AG04449 (cell line): ENCODE results near the gene CASR.

Source experiments
- CTCF ChIA-PET: fragments of 350-600 bp; formaldehyde crosslinking; extraction: SDS; loops from one replicate; lab custom pipeline; 2021; ENCODE audit warnings: antibody characterized with exemption; lab: Yijun Ruan, JAX
- POLR2A ChIA-PET: fragments of 400-600, 350-600 bp; formaldehyde crosslinking; extraction: SDS; loops from one replicate; lab custom pipeline; 2020; ENCODE audit warnings: antibody characterized with exemption, inconsistent platforms; lab: Yijun Ruan, JAX
- DNase-seq: peaks from one replicate; pipeline ENCODE4 v3.0.0-alpha.2; 2010; ENCODE audit warnings: low read depth, low spot score
- H3K4me3 ChIP-seq: 2 replicates; pipeline ENCODE4 v1.5.1; 2011; ENCODE audit warnings: low read depth, mild to moderate bottlenecking, control low read depth, low read length
- CTCF ChIP-seq: IDR thresholded peaks from one replicate; pipeline ENCODE4 v1.5.1; 2011; ENCODE audit warnings: mild to moderate bottlenecking, moderate library complexity, low read length, control low read depth, inconsistent platforms; ENCODE audit not compliant: insufficient read depth; ENCODE audit errors: missing control alignments

The CASR gene

GRCh38 chr3:122208579-122208978 lies 25.1 kb downstream of the CASR start:
- no peak overlapping the region for H3K4me3 ChIP-seq
- TF ChIP-seq CTCF = no peak
- no peak for DNase-seq
- ChIA-PET CTCF (no interaction called here), POLR2A (no interaction called here)

- CTCF ChIA-PET = no interaction called here
- no peak for DNase-seq
- POLR2A ChIA-PET = no interaction called here
- H3K4me3 ChIP-seq = no peak overlapping the region
- no peak for TF ChIP-seq CTCF
Observed at GRCh38 chr3:122213650-122214049, 30.2 kb downstream of the CASR start.

- no peak for TF ChIP-seq CTCF
- ChIA-PET CTCF (no interaction called here), POLR2A (no interaction called here)
- H3K4me3 ChIP-seq = no peak overlapping the region
- no peak for DNase-seq
Observed at GRCh38 chr3:122214711-122215110, 31.2 kb downstream of the CASR start.

- POLR2A ChIA-PET = no interaction called here
- DNase-seq = no peak
- H3K4me3 ChIP-seq = no peak overlapping the region
- CTCF ChIA-PET = no interaction called here
- no peak for TF ChIP-seq CTCF
Observed at GRCh38 chr3:122215592-122216298, 32.3 kb downstream of the CASR start.

GRCh38 chr3:122217901-122218300 lies 34.4 kb downstream of the CASR start:
- ChIA-PET POLR2A (no interaction called here), CTCF (no interaction called here)
- no peak for TF ChIP-seq CTCF
- no peak overlapping the region for H3K4me3 ChIP-seq
- DNase-seq = no peak

- no peak for DNase-seq
- no peak for TF ChIP-seq CTCF
- no peak overlapping the region for H3K4me3 ChIP-seq
- CTCF ChIA-PET = no interaction called here
- POLR2A ChIA-PET = no interaction called here
Observed at GRCh38 chr3:122219242-122219872, 35.9 kb downstream of the CASR start.
